IMR-90 (cell line): ENCODE measurements around the gene EIF4B. TPM values are rescaled to one million over a fixed set of nuclear protein-coding genes. Genes with fewer than 3 reads are reported as not detected.

Source experiments
- ATAC-seq: fragments of 200-7000 bp; cut with Tn5 transposase; 2 replicates; pipeline ENCODE4 v1.9.1; 2020; ENCODE audit warnings: low read depth, mild to moderate bottlenecking, moderate library complexity
- BruUV-seq: library from RNA; stranded (reverse); fragments of 400-500 nt; replicated peaks from 2 replicates; lab custom pipeline; 2021; lab: Mats Ljungman, UMichigan
- CTCF ChIA-PET: fragments of 300-600 bp; formaldehyde crosslinking; extraction: SDS; loops from one replicate; lab custom pipeline; 2021; ENCODE audit warnings: antibody characterized with exemption; lab: Yijun Ruan, JAX
- POLR2A ChIA-PET: fragments of 300-600 bp; sonication (Branson Sonifier 250); formaldehyde crosslinking; loops from one replicate; lab custom pipeline; 2022; ENCODE audit warnings: antibody characterized with exemption; ENCODE audit not compliant: unreplicated experiment; lab: Charles Lee
- DNase-seq: peaks from one replicate; pipeline ENCODE4 v3.0.0; 2013
- H2AFZ ChIP-seq: replicated peaks from 2 replicates; pipeline ENCODE3; 2013; ENCODE audit warnings: low read length, mild to moderate bottlenecking; ENCODE audit not compliant: poor library complexity
- H2AK5ac ChIP-seq: 2 replicates; pipeline ENCODE4 v1.6.1; 2013; ENCODE audit warnings: low read depth, low read length, inconsistent platforms
- H2AK9ac ChIP-seq: replicated peaks from 2 replicates; pipeline ENCODE3; 2013; ENCODE audit warnings: mild to moderate bottlenecking, low read depth, low read length, moderate library complexity; ENCODE audit not compliant: poor library complexity
- H2BK120ac ChIP-seq: 2 replicates; pipeline ENCODE4 v1.6.1; 2013; ENCODE audit warnings: low read depth, low read length, inconsistent platforms
- H2BK15ac ChIP-seq: 3 replicates; pipeline ENCODE4 v1.6.1; 2013; ENCODE audit warnings: low read depth, low read length, inconsistent platforms
- H2BK20ac ChIP-seq: 2 replicates; pipeline ENCODE4 v1.6.1; 2013; ENCODE audit warnings: low read depth, mild to moderate bottlenecking, inconsistent platforms, low read length, moderate library complexity
- H2BK5ac ChIP-seq: 2 replicates; pipeline ENCODE4 v1.6.1; 2013; ENCODE audit warnings: mild to moderate bottlenecking, low read depth, low read length, inconsistent platforms; ENCODE audit not compliant: poor library complexity, severe bottlenecking
- H3K14ac ChIP-seq: replicated peaks from 2 replicates; pipeline ENCODE4 v1.6.1; 2013; ENCODE audit warnings: low read depth, low read length, inconsistent platforms
- H3K18ac ChIP-seq: 2 replicates; pipeline ENCODE4 v1.6.1; 2013; ENCODE audit warnings: low read depth, low read length, control low read depth
- H3K23ac ChIP-seq: 2 replicates; pipeline ENCODE4 v1.6.1; 2013; ENCODE audit warnings: low read depth, low read length, inconsistent platforms
- H3K27ac ChIP-seq: 2 replicates; pipeline ENCODE4 v1.5.1; 2013; ENCODE audit warnings: mild to moderate bottlenecking, control low read depth, low read length; ENCODE audit not compliant: insufficient read depth
- H3K27me3 ChIP-seq: 2 replicates; pipeline ENCODE4 v1.6.1; 2013; ENCODE audit warnings: low read length; ENCODE audit not compliant: control insufficient read depth, insufficient read depth
- H3K36me3 ChIP-seq: 2 replicates; pipeline ENCODE4 v1.6.1; 2013; ENCODE audit warnings: low read length, mixed read lengths; ENCODE audit not compliant: control insufficient read depth, insufficient read depth
- H3K4ac ChIP-seq: 2 replicates; pipeline ENCODE4 v1.6.1; 2013; ENCODE audit warnings: low read depth, low read length, inconsistent platforms
- H3K4me1 ChIP-seq: 2 replicates; pipeline ENCODE4 v1.6.1; 2013; ENCODE audit warnings: low read length, mixed read lengths; ENCODE audit not compliant: control insufficient read depth, insufficient read depth
- H3K4me2 ChIP-seq: 2 replicates; pipeline ENCODE4 v1.6.1; 2013; ENCODE audit warnings: low read depth, mild to moderate bottlenecking, control low read depth, low read length, moderate library complexity
- H3K4me3 ChIP-seq: 2 replicates; pipeline ENCODE4 v1.5.1; 2013; ENCODE audit warnings: low read depth, mild to moderate bottlenecking, control low read depth, low read length, moderate library complexity; ENCODE audit not compliant: insufficient read depth
- H3K56ac ChIP-seq: 2 replicates; pipeline ENCODE4 v1.6.1; 2013; ENCODE audit warnings: low read length, inconsistent platforms; ENCODE audit not compliant: insufficient read depth; ENCODE audit errors: extremely low read depth
- H3K79me1 ChIP-seq, 2 experiments: 2 replicates each; pipeline ENCODE4 v1.6.1; 2013; ENCODE audit warnings: low read length in 2 of 2, inconsistent platforms in 1 of 2, low read depth in 1 of 2
- H3K9ac ChIP-seq: 2 replicates; pipeline ENCODE4 v1.6.1; 2013; ENCODE audit warnings: low read depth, low read length, control low read depth
- H3K9me1 ChIP-seq: 2 replicates; pipeline ENCODE4 v1.6.1; 2013; ENCODE audit warnings: low read length, inconsistent platforms; ENCODE audit not compliant: insufficient read depth
- H3K9me3 ChIP-seq: 2 replicates; pipeline ENCODE4 v1.6.1; 2013; ENCODE audit warnings: low read length; ENCODE audit not compliant: control insufficient read depth, insufficient read depth
- H4K20me1 ChIP-seq: 2 replicates; pipeline ENCODE4 v1.6.1; 2013; ENCODE audit warnings: low read length, inconsistent platforms; ENCODE audit not compliant: insufficient read depth
- H4K5ac ChIP-seq: 2 replicates; pipeline ENCODE4 v1.6.1; 2013; ENCODE audit warnings: mild to moderate bottlenecking, low read depth, low read length, control low read depth
- H4K8ac ChIP-seq, 2 experiments: 2 replicates each; pipeline ENCODE4 v1.6.1; 2013; ENCODE audit warnings: low read depth in 2 of 2, low read length in 2 of 2, control low read depth in 1 of 2, inconsistent platforms in 1 of 2
- H4K91ac ChIP-seq: 2 replicates; pipeline ENCODE4 v1.6.1; 2013; ENCODE audit warnings: low read depth, low read length, inconsistent platforms; ENCODE audit not compliant: insufficient read depth
- BHLHE40 ChIP-seq: fragments of 150-350 bp; IDR thresholded peaks from 2 replicates; pipeline ENCODE4 v1.6.1; 2016; ENCODE audit warnings: mild to moderate bottlenecking, low read depth, low read length
- CEBPB ChIP-seq: IDR thresholded peaks from 2 replicates; pipeline ENCODE4 v1.6.1; 2012; ENCODE audit warnings: low read depth, low read length, improper control_type of control experiment
- CHD1 ChIP-seq: IDR thresholded peaks from 2 replicates; pipeline ENCODE4 v1.6.1; 2012; ENCODE audit warnings: low read depth, low read length, improper control_type of control experiment
- ELK1 ChIP-seq: fragments of 150-350 bp; IDR thresholded peaks from 2 replicates; pipeline ENCODE4 v1.6.1; 2016; ENCODE audit warnings: low read depth, mild to moderate bottlenecking, low read length, moderate library complexity, borderline replicate concordance
- MXI1 ChIP-seq: IDR thresholded peaks from 2 replicates; pipeline ENCODE4 v1.6.1; 2012; ENCODE audit warnings: low read depth, mild to moderate bottlenecking, low read length, moderate library complexity, borderline replicate concordance
- NFE2L2 ChIP-seq: fragments of 150-350 bp; IDR thresholded peaks from 2 replicates; pipeline ENCODE4 v1.6.1; 2016; ENCODE audit warnings: low read depth, mild to moderate bottlenecking, low read length
- RAD21 ChIP-seq: IDR thresholded peaks from 2 replicates; pipeline ENCODE4 v1.6.1; 2012; ENCODE audit warnings: low read length, improper control_type of control experiment
- RCOR1 ChIP-seq: IDR thresholded peaks from 2 replicates; pipeline ENCODE4 v1.6.1; 2012; ENCODE audit warnings: mild to moderate bottlenecking, low read length, improper control_type of control experiment; ENCODE audit not compliant: insufficient replicate concordance
- RFX5 ChIP-seq: IDR thresholded peaks from 2 replicates; pipeline ENCODE4 v1.8.0; 2012; ENCODE audit warnings: low read depth, mild to moderate bottlenecking, low read length, moderate library complexity
- SMC3 ChIP-seq: fragments of 150-350 bp; IDR thresholded peaks from 2 replicates; pipeline ENCODE4 v1.6.1; 2016; ENCODE audit warnings: low read depth, mild to moderate bottlenecking, antibody characterized with exemption, low read length, moderate library complexity
- WGBS, 2 experiments: methylation state at CpG; one replicate each; pipeline versions ENCODE4 v1.1.5 to v1.1.7; 2013; ENCODE audit warnings: missing lambda C conversion rate in 2 of 2; ENCODE audit not compliant: insufficient read length in 1 of 2; ENCODE audit errors: extremely low coverage in 2 of 2; 5-methylcytosine and 5-hydroxymethylcytosine counted together
- dilution Hi-C: fragments of 300-500 bp; cut with HindIII; formaldehyde crosslinking; loops from one replicate; pipeline ENCODE4 v1.14.3; 2018; ENCODE audit warnings: low sequenced_read_pairs; ENCODE audit not compliant: unreplicated experiment
- in situ Hi-C: fragments of 300-500 bp; cut with MboI; formaldehyde crosslinking; loops from 3 replicates; pipeline ENCODE4 v1.14.3; 2019; ENCODE audit warnings: low sequenced_read_pairs, inconsistent platforms, mixed read lengths
- intact Hi-C: fragments of 100-400 bp; cut with micrococcal nuclease; formaldehyde crosslinking; loops from 2 replicates; pipeline ENCODE4 v1.10.0; 2022
- polyA plus RNA-seq, 3 experiments: library from polyadenylated mRNA; depleted of rRNA; stranded (reverse); fragments of >200 nt; gene quantifications; 2 replicates each; pipeline ENCODE4 v1.2.3, GENCODE V29; 2012; ENCODE audit warnings: low replicate concordance in 1 of 3
- total RNA-seq: library from RNA; depleted of rRNA; stranded (reverse); fragments of >200 nt; gene quantifications from 2 replicates; pipeline ENCODE4 v1.2.3, GENCODE V29; 2012
- TF ChIP-seq, protein P1 (sequence below): fragments of 150-350 bp; IDR thresholded peaks from 2 replicates; pipeline ENCODE4 v1.6.1; 2017; ENCODE audit warnings: mild to moderate bottlenecking, antibody characterized with exemption, low read length, low read depth
- TF ChIP-seq, protein P2 (sequence below): conservative IDR thresholded peaks from 2 replicates; pipeline ENCODE4 v1.5.1; 2012; ENCODE audit warnings: mild to moderate bottlenecking, low read depth, low read length, improper control_type of control experiment

EIF4B gene
- total and polyA plus RNA-seq, 2 of the 4 experiments (the other 2 are of a cell fraction), result 313 to 671 TPM

DNA sequence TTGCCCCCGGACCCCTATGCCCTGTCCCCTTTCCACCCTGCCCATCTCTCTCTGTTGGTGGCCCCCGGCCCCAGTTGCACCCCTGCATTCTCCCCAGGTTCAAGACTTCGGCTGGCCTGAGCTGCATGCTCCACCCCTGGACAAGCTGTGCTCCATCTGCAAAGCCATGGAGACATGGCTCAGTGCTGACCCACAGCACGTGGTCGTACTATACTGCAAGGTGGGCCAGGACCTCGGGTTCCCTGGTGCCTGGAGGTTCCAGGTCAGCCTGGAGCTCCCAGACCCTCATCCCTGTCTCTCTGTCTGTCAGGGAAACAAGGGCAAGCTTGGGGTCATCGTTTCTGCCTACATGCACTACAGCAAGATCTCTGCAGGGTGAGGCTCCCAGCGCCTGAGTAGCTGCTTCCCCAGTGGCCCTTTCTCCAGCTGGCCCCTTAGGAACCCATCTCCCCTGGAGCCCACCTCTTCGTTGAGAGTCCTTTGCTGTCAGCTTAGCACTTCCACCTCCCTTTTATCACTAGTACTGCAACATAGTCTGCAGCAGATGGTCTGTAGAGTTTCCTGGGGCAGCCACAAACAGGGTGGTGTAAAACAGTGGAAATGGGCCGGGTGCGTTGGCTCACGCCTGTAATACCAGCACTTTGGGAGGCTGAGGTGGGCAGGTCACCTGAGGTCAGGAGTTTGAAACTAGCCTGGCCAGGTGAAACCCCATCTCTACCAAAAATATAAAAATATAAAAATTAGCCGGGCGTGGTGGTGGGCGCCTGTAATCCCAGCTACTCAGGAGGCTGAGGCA lies 49.4 kb downstream of the EIF4B start:
- H3K18ac ChIP-seq, result no peak overlapping the region
- ChIA-PET POLR2A (no interaction called here), CTCF (interaction anchor here (0.7 kb wide), 1 partner anchor 8 kb away, joined by 3 read pairs; no protein-coding TSS in a partner anchor)
- H3K4me3 ChIP-seq, result no peak overlapping the region
- H2BK120ac ChIP-seq, result no peak overlapping the region
- no TSS peak for BruUV-seq
- peaks cover 31% of the 10 kb centered on the region for H3K4me1 ChIP-seq
- no peak overlapping the region for H2AFZ ChIP-seq
- no peak overlapping the region for H4K8ac ChIP-seq
- H3K23ac ChIP-seq, result no peak overlapping the region
- no peak overlapping the region for H3K9ac ChIP-seq
- 75% methylated on average over 3 of the region's 15 CpGs; no CpG with 5 or more reads in 1 of the 2 experiments for WGBS, 2 experiments
- intact Hi-C loops (no loop called here), in situ Hi-C loops (no loop called here), dilution Hi-C loops (no loop called here)
- no peak overlapping the region for H2BK20ac ChIP-seq
- TF ChIP-seq CHD1 (no peak), CEBPB (no peak), MXI1 (no peak), RCOR1 (no peak), SMC3 (no peak), ELK1 (no peak), NFE2L2 (no peak), RAD21 (no peak), RFX5 (no peak), BHLHE40 (no peak)
- TF ChIP-seq, protein P1, sequence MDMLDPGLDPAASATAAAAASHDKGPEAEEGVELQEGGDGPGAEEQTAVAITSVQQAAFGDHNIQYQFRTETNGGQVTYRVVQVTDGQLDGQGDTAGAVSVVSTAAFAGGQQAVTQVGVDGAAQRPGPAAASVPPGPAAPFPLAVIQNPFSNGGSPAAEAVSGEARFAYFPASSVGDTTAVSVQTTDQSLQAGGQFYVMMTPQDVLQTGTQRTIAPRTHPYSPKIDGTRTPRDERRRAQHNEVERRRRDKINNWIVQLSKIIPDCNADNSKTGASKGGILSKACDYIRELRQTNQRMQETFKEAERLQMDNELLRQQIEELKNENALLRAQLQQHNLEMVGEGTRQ, result no peak
- TF ChIP-seq, protein P2, sequence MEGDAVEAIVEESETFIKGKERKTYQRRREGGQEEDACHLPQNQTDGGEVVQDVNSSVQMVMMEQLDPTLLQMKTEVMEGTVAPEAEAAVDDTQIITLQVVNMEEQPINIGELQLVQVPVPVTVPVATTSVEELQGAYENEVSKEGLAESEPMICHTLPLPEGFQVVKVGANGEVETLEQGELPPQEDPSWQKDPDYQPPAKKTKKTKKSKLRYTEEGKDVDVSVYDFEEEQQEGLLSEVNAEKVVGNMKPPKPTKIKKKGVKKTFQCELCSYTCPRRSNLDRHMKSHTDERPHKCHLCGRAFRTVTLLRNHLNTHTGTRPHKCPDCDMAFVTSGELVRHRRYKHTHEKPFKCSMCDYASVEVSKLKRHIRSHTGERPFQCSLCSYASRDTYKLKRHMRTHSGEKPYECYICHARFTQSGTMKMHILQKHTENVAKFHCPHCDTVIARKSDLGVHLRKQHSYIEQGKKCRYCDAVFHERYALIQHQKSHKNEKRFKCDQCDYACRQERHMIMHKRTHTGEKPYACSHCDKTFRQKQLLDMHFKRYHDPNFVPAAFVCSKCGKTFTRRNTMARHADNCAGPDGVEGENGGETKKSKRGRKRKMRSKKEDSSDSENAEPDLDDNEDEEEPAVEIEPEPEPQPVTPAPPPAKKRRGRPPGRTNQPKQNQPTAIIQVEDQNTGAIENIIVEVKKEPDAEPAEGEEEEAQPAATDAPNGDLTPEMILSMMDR, result no peak
- no peaks in the 10 kb centered on the region for H3K9me3 ChIP-seq
- peaks cover 16% of the 10 kb centered on the region for H4K20me1 ChIP-seq
- DNase-seq (no peak), ATAC-seq (no peak)
- peaks cover 0 to 50% of the 10 kb centered on the region in 2 experiments; a peak in 3 of 4 replicates for H3K79me1 ChIP-seq
- H3K56ac ChIP-seq, result no peak overlapping the region
- H2BK5ac ChIP-seq, result no peak overlapping the region
- no peaks in the 10 kb centered on the region for H3K27me3 ChIP-seq
- no peak overlapping the region for H3K14ac ChIP-seq
- H2AK9ac ChIP-seq, result no peak overlapping the region
- H3K27ac ChIP-seq, result no peak overlapping the region
- peaks cover 66% of the 10 kb centered on the region for H3K36me3 ChIP-seq
- no peak overlapping the region for H4K91ac ChIP-seq
- H4K5ac ChIP-seq, result no peak overlapping the region
- no peak overlapping the region for H2AK5ac ChIP-seq
- no peak overlapping the region for H3K4me2 ChIP-seq
- H3K4ac ChIP-seq, result no peak overlapping the region
- H3K9me1 ChIP-seq, result peaks cover 21% of the 10 kb centered on the region
- H2BK15ac ChIP-seq, result no peak overlapping the region
